H1 (cell line): ENCODE measurements around the gene LIPG. TPM values are rescaled to one million over a fixed set of nuclear protein-coding genes. Genes with fewer than 3 reads are reported as not detected.

Experiments used
- SIN3A ChIP-seq, 2 experiments: IDR thresholded peaks in 1 of 2; conservative IDR thresholded peaks in 1 of 2; 2 replicates each; pipeline ENCODE4 v1.6.1; 2011 to 2012; ENCODE audit warnings: low read length in 2 of 2, improper control_type of control experiment in 1 of 2, low read depth in 1 of 2, mild to moderate bottlenecking in 1 of 2
- polyA plus RNA-seq, 7 experiments: library from polyadenylated mRNA; depleted of rRNA in 3 of 7; stranded (reverse) in 5 of 7; unstranded in 2 of 7; fragments of >200 nt in 5 of 7; fragments of 200-250 nt in 2 of 7; gene quantifications; 1 replicate in 5 of 7; 2 replicates in 1 of 7; 4 replicates in 1 of 7; pipeline versions ENCODE4 v1.2.1 to v1.2.3, GENCODE V29; 2011 to 2013; ENCODE audit warnings: missing spikeins in 2 of 7, mixed read lengths in 2 of 7
- total RNA-seq: library from RNA; stranded (reverse); fragmentation: NEBNext Ultra II Directional; extraction: Animal tissue kit (Norgen Biotek cat#: 25700); gene quantifications from 2 replicates; pipeline ENCODE4 v1.2.1, GENCODE V29; 2021

The LIPG gene
- total and polyA plus RNA-seq, 2 of the 8 experiments (the other 6 are each of a cell fraction or from before 2014, with no cell fraction given), result 9.2 to 9.8 TPM

DNA sequence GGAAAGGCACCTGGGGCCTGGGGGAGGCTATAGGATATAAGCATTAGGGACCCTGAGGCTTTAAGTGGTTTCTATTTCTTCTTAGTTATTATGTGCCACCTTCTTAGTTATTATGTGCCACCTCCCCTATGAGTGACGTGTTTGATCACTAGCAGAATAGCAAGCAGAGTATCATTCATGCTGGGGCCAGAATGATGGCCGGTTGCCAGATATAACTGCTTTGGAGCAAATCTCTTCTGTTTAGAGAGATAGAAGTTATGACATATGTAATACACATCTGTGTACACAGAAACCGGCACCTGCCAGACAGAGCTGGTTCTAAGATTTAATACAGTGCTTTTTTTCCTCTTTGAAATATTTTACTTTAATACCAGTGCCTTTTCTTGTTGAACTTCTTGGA, 29.4 kb downstream of the LIPG start (continued):
- no peak for TF ChIP-seq SIN3A (conservative IDR thresholded peaks at IDR 0.05 in 1 of 2, IDR thresholded peaks at IDR 0.05 in 1 of 2; ENCODE audit: low read depth in 1 of 2, low read length in 2 of 2)
